A204.1 (cell line): ENCODE data around the gene KIF4A.
"Not testable (repeated sequence)": the region's sequence is repeated elsewhere in the genome, so short reads cannot be mapped to it uniquely, and the experiment has no call there.

Source experiments
- FAIRE-seq: peaks from 2 replicates; lab custom pipeline; 2012; peaks lifted over from hg19 to GRCh38; lab: Jason Lieb, UNC

Gene KIF4A, protein sequence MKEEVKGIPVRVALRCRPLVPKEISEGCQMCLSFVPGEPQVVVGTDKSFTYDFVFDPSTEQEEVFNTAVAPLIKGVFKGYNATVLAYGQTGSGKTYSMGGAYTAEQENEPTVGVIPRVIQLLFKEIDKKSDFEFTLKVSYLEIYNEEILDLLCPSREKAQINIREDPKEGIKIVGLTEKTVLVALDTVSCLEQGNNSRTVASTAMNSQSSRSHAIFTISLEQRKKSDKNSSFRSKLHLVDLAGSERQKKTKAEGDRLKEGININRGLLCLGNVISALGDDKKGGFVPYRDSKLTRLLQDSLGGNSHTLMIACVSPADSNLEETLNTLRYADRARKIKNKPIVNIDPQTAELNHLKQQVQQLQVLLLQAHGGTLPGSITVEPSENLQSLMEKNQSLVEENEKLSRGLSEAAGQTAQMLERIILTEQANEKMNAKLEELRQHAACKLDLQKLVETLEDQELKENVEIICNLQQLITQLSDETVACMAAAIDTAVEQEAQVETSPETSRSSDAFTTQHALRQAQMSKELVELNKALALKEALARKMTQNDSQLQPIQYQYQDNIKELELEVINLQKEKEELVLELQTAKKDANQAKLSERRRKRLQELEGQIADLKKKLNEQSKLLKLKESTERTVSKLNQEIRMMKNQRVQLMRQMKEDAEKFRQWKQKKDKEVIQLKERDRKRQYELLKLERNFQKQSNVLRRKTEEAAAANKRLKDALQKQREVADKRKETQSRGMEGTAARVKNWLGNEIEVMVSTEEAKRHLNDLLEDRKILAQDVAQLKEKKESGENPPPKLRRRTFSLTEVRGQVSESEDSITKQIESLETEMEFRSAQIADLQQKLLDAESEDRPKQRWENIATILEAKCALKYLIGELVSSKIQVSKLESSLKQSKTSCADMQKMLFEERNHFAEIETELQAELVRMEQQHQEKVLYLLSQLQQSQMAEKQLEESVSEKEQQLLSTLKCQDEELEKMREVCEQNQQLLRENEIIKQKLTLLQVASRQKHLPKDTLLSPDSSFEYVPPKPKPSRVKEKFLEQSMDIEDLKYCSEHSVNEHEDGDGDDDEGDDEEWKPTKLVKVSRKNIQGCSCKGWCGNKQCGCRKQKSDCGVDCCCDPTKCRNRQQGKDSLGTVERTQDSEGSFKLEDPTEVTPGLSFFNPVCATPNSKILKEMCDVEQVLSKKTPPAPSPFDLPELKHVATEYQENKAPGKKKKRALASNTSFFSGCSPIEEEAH

DNA sequence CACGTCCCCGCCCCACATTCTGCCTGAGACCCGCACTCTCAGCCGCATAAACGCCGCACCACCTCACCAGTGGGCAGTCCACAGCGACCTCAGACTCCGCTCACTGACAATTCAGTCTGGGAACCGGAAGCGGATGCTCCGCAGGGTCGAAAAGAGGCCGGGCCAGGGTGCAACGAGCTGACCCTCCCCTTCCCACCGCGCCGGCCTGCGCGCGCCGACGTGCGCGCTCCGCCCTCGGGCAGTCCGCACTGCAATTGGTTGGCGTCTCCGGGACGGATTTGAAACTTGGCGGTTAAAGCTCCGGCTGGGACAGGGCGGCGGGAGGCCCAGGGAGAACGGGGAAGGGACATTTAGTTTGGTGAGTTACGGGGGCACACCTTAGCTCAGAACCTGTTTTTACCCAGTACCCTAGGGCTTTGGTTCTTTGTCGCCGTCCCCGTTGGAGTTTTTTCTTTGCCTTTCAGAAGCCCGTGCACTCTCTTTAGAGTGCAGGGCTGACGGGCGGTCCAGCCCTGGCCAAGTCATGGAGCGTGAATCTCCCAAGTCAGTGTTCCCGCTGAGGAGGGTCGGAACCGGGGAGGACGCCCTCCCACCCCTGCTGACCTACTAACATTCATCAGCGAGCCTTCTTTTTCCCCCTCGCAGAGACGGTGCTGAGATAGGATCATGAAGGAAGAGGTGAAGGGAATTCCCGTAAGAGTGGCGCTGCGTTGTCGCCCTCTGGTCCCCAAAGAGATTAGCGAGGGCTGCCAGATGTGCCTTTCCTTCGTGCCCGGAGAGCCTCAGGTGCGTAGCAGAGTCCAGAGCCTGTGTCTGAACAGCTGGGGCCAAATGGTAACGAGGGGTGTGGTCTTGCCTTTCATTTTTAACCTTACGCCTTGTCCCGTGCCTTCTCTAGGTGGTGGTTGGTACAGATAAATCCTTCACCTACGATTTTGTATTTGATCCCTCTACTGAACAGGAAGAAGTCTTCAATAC, at the start of gene KIF4A, which contains the start of gene PDZD11:
TSS of gene KIF4A (plus strand) at position 312 of the 978 bp plus-strand sequence. CDS start at position 667, 355 bp downstream.
TSS of gene PDZD11 (minus strand) at position 135 of the 978 bp plus-strand sequence. CDS start 586 bp downstream, outside the sequence.
- FAIRE-seq = no peak

DNA sequence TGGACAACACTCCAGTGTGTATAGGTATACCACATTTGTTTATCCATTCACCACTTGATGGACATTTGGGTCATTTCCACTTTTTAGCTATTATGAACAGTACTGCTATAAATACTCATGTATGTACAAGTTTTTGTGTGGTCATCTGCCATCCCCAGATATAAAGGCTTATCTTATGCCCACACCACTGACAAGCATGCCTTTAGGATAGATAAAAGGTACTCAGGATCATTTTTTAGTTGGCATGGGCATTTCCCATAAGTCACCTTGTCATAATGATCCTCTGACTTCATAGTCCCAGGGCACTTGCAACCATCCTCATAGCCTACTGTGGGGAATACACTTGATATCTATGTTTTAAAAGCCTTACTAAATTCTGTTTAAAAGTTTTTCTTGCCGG, 49.2 kb upstream of the KIF4A start:
- no peak for FAIRE-seq

DNA sequence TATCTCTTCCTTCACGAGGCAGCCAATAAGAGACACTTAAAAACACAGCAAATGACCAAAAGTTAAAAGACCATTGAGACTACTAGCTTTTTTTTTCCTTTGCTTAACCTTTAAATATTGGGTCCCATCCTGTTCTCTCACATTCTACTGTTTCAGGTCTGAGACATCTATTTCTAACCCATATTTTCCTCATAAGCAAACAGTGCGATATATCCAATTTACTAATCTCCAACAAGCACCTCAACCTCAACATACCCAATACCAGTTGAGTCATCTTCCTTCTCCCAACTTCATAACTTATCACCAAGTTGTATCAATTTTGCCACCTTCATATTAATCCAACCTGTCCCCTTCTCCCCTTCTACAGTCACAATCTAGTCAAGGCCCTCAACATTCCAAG, 48.4 kb upstream of the KIF4A start:
- FAIRE-seq = no peak

DNA sequence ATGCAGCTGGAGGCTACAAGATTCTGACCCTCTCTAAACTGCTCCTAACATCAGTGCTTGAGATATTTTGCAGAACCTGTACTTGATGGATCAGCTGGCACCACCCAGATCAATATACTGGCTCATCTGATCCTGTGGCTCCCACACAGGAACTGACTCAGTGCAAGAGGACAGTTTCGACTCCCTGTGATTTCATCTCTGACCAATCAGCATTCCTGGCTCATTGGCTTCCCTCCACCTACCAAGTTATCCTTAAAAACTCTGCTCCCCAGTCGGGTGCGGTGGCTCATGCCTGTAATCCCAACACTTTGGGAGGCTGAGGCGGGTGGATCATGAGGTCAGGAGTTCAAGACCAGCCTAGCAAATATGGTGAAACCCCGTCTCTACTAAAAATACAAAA, 46.3 kb upstream of the KIF4A start:
- not testable (repeated sequence) for FAIRE-seq

DNA sequence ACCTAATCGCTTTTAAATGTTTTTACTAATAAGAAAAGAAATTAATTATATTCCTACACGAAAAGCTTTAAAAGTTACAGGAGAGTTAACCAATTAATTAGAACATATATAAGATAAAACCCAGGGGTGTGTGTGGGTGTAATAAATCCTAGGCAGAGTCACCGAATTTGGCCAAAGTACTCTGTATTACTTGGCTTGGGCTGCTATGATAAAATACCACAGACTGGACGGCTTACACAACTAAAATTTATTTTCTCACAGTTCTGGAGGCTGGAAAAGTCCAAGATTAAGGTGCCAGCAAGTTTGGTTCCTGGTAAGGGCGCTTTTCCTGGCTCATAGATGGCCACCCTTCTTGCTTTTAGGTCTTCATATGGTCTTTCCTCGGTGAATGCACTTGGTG, 45.0 kb upstream of the KIF4A start:
- no peak for FAIRE-seq

DNA sequence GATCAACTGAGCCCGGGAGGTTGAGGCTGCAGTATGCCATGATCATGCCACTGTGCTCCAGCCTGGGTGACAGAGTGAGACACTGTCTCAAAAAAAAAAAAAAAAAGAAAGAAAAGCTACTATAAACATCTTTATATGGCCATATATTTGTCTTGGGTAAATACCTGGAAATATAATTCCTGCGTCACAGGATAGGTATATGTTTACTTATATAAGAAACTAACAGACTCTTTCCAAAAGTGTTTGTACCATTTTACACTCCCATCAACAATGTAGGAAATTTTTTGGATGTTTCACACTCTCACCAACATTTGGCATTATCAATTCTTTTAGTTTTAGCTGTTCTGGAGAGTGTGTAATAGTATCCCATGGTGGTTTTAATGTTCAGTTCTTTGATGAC, 42.7 kb upstream of the KIF4A start:
- no peak for FAIRE-seq

DNA sequence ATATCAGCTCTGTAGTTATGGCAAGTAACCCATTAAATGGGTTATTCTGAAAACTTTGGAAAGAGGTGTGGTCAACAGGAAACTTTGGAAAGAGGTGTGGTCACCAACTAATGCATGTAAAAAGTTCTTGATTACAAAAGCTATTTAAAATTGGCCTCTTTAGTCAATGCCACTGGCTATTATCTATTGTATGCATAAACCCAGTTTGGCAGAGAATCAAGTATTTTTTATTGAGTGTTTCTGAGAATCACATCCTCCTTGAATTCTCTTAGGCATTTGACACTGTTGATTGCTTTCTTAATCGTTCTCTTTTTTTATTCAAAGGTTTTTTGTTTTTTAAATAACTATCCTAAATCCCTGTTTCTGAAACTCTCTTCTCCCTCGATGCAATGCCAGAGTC, 37.4 kb upstream of the KIF4A start:
- FAIRE-seq = no peak

DNA sequence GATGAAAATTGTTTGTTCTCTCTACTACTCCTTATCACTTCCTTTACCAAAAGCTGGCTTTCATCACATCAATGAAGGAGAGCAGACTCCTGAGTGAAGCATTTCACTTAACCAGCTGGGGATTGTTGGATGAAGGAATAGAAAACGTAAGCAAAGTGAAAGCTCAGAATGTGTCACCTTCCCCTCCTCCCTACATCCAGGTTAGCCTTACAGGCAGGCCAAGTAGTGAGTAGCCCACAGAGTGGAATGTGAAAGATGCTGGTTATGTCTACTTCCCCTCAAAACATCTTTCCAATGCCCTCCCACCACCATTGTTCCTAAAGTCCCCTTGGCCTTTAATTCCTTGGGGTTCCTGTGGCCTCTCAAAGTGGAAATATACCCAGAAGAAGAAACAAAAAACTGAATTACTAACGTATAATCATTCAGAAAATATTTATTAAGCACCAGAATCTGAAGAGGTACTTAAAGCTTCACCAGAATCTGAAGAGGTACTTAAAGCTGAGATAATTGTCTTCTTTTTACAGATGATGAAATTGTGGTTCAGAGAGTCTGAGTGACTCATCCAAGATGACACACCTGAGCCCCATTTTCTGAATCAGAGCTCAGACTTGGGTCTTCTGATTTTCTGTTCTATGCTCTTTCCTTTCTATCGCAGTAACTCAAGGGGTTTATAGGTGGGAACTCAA, 36.4 kb upstream of the KIF4A start:
- FAIRE-seq = no peak

DNA sequence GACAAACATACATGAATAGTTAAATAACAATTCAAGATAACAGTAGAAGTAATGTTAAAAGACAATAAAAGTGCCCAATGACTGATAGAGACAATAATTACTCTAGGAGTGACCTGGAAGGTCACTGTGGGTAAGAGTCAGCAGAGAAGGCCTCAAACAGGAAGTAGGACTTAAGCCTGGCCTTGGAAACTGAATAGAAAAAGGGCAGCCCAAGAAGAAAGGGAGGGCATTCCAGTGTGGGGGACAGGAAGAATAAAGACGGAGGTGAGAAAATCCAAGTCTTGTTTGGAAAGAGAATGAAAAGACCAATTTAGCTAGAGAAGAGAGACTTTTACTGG, 35.9 kb upstream of the KIF4A start:
- no peak for FAIRE-seq

DNA sequence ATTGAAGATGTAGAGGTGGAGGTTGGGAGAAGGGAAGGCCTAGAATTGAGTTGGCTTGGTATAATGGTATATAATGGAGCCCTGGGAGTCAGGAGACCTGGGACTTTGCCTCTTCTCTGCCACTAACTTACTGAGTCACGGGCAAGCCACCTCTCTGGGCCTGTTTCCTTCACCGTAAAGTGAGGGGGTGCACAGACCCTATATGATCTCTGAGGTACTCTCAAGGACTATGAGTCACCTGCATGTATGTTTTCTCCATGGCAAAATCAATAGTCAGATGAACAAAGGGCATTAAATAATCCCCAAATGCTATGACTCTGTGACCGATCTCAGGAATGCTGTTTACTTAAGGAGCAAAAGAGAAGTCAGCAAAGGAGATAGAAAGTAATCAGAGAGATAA, 35.0 kb upstream of the KIF4A start:
- no peak for FAIRE-seq

DNA sequence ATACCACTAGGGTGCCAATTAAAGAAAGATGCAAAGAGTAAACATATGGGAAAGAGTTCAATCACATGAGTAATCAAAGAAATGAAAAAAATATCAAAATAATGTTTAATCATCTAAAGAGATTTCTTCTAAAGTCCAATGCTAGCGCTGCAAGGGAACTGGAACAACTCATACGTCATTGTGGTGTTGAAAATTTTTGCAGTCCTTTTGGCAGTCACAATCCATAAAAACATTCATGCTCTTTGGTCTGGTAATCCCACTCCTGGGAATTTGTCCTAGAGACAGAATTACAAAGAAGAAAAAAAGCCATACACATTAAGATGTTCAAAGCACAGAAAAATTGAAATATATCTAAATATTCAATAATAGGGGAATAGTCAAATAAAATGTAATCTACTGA, 34.5 kb upstream of the KIF4A start:
- FAIRE-seq = no peak

DNA sequence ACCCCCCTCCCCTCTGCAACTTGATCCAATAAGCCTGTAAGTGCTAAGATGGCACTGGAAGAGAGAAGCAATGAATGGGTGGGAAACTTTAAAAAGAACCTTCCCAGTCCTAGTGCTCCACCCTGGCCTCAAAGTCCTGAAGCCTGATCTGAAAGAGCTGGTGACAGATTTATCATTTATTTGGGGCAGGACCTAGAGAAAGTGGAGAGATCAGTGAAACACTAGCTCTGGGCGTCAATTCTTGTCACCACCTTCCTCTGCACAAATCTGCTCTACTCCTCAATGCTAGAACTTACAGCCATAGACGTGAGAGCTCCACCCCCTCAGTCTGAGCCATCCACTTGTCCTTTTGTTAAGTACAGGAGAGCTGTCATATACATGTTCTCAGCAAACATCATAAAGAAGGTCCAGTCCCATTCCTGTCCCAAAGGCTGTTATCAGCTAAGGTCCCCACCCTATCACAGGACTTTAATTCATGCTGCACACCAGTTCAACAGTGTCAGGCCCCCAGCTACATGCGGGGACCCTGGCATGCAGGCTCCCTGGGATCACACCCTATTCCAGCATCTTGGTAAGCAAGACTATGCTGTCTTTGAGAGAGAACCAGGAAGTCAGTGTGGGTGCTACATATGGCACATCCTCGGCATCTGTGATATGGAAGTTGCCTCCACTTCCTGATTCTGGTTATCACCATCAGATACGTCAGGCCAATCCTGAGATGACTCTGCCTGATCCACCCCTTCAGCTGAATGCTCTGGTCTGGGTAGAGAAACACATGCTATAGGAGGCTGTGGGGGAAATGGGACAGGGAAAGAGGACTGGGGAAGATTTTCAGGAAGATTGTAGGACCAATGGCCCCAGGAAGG, 32.2 kb upstream of the KIF4A start:
- FAIRE-seq = no peak

DNA sequence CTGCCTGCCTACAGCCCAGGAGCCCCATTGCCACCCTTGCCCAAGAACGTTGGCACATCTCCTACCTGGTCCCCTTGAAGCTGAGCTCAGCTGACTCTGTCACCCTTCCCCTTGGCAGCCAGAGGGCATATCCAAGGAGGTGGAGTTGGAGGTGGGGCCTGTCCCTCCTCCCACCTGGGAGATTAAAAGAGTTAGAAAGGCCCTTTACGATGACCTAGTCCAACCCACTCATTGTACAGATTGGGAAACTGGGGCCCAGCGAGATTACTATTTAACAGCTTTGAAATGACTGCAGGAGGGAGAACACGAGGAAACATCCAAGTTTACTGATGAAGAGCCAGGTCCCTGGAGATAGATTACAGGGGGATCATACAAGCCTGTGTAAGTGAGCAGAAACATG, 29.8 kb upstream of the KIF4A start, which contains the start of gene P2RY4:
TSS of gene P2RY4 (minus strand) at position 101 of the 400 bp plus-strand sequence. CDS start 580 bp downstream, outside the sequence.
- no peak for FAIRE-seq

DNA sequence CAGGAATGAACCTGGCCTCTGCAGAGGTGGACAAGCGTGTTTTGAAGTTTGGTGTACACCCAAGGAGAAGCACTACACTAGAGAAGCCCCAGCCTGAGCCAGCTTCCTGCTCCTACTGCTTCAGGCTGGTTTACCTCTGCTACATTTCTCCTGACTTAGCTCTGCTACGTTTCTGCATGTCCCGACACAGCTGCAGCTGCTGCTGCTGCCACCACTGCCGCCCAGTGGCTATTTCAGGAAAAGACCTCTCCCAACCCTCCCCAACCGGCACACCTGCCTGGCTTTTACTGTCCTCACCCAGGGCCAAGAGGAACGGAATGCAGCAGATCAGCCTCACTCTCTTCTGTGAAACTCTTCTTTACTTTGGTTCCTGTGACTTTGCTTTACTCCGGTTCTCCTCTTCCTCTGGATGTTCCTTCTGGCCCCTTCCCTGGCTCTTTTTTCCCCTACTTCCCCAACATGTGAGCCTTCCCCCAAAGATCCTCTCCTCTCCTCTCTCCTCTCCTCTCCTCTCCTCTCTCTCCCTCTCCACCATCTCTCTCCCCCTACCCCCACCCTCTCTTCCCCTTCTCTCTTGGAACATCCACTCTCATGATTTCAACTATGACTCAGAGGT, 26.8 kb upstream of the KIF4A start:
- FAIRE-seq = no peak

DNA sequence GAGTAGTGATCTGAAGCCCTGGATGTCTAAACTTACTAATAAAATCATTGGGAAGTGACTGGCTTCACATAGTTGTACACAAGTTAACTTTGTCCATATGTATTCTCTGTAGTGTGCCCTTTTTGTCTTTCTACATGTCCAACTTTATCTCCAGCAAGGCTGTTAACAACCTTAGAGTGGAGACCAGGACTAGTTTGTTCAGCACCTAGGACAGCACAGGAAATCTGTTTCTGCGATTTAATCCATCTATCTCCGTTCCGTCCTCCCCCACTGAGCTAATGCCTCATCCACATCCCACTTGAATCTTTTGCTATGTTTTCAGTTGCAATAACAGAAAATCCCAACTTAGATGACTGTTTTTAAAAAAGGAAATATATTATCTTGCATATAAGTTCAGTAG, 25.1 kb upstream of the KIF4A start:
- FAIRE-seq = no peak

DNA sequence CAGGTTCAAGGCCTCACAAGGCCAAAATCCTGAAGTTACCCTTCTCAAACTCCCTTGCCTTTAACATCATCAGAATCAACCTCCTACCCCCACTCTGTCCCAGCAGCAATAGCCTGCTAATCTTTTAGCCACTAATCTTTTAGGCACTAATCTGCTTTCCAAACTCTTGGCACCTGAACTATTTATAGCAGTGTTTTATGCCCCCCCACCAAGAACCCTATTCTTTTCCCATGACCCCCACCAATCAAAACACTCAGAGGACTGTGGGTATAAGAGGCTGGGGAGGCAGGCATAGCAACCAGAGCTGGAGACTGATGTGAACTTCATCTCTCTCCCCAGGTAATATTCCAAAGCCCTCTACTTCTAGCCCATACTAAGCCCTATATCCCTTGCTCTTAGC, 21.9 kb upstream of the KIF4A start, which contains the start of gene ARR3:
TSS of gene ARR3 (plus strand) at position 301 of the 400 bp plus-strand sequence. CDS start 1,052 bp downstream, outside the sequence.
- FAIRE-seq = no peak

DNA sequence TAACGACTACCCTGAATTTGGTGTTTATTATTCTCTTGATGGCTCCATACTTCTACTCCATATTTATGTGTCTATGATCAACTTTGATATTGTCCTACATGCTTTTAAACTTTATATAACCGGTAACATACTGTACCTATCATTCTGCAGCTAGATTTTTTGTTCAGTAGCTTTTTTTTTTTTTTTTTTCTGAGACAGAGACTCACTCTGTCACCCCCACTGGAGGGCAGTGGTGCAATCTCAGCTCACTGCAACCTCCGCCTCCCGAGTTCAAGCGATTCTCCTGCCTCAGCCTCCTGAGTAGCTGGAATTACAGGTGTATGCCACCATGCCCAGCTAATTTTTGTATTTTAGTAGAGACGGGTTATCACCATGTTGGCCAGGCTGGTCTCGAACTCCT, 15.9 kb upstream of the KIF4A start:
- FAIRE-seq = not testable (repeated sequence)

DNA sequence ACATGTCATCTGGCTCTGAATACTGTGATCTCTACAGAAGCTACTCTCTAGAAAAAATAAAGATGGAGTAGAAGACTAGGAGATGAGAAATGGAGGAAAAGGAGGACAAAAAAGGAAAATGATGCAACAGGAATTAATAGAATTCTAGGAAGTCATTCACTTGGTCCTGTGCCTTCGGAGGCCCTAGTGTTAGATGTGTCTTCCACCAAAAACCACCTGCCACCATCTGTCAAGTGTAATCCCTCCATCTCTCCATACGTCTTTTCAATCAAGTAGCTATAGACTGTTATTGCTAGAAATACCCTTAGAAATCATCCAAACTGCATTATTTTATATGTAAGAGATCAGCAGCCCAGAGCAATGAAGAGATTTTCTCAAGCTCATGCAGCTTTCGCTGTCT, 10.8 kb upstream of the KIF4A start:
- no peak for FAIRE-seq

DNA sequence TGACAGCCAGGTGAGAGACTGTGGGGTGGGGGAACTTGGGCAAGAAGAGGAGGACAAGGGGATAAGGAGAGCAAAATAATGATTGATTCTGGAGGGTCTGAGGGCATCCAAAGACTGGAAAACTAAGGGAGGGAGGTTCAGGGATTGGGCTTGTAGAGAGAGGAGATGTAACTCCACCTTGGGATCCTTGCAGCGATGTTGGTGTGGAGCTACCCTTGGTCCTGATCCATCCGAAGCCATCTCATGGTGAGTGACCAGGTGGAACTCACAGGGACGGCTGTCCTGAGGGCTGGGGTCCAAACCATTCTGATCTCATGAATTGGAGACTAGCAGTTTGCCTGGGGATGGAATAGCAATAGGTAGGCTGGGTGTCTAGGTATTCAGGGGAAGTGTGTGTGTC, 9.3 kb upstream of the KIF4A start:
- FAIRE-seq = no peak
